Measurements from ENCODE around the gene PARPBP.
A peak's percentile ranks its signal among the peaks of the same experiment; 100 is the strongest.
"Not testable (repeated sequence)": the region's sequence is repeated elsewhere in the genome, so short reads cannot be mapped to it uniquely, and the experiment has no call there.

The PARPBP gene

DNA sequence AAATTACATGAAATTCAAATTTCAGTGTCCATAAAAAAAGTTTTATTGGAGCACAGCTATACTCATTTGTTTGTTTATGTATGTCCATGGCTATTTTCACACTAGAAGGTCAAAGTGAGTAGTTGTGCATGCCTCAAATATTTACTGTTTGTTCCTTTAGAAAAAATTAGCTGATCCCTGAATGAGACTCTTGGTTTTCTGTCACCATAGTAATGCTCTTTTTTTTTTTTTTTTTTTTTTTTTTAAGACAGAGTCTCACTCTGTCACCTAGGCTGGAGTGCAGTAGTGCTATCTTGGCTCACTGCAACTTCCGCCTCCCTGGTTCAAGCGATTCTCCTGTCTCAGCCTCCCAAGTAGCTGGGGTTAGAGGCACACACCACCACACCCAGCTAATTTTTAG, 1.3 kb downstream of the PARPBP start:
- H3K27ac Mint-ChIP-seq: peak overlapping the region; percentile 91
- peak overlapping the region; percentile 95 for H3K4me3 Mint-ChIP-seq
- DNase-seq, ATAC-seq, H3K9me3 Mint-ChIP-seq, H3K27me3 Mint-ChIP-seq: not testable (repeated sequence)
- H3K36me3 Mint-ChIP-seq (ENCODE audit: low read depth): peaks cover 29% of the 10 kb centered on the region
- peaks cover 25% of the 10 kb centered on the region for H3K4me1 Mint-ChIP-seq

DNA sequence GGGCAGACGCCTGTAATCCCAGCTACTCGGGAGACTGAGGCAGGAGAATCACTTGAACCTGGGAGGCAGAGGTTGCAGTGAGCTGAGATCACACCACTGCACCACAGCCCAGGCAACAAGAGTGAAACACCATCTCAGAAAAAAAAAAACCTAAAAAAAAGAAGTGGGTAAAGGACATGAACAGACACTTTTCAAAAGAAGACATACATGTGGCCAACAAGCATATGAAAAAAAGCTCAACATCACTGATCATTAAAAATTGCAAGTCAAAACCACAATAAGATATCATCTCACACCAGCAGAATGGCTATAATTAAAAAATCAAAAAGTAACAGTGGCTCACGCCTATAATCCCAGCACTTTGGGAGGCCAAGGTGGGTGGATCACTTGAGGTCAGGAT, 10.7 kb downstream of the PARPBP start:
- not testable (repeated sequence) for H3K4me3 Mint-ChIP-seq, H3K9me3 Mint-ChIP-seq, H3K27me3 Mint-ChIP-seq, H3K4me1 Mint-ChIP-seq, DNase-seq, H3K27ac Mint-ChIP-seq, ATAC-seq
- H3K36me3 Mint-ChIP-seq (ENCODE audit: low read depth): peaks cover 41% of the 10 kb centered on the region

DNA sequence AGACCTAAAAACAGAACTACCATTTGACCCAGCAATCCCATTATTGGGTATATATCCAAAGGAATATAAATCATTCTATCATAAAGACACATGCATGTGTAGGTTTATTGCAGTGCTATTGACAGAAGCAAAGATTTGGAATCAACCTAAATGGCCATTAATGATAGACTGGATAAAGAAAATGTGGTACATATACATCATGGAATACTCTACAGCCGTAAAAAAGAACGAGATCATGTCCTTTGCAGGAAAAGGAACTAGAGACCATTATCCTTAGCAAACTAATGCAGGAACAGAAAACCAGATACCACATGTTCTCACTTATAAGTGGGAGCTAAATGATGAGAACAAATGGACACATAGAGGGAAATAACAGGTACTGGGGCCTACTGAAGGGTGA, 11.5 kb downstream of the PARPBP start:
- not testable (repeated sequence) for DNase-seq, H3K4me1 Mint-ChIP-seq, H3K4me3 Mint-ChIP-seq, H3K9me3 Mint-ChIP-seq, ATAC-seq, H3K27ac Mint-ChIP-seq, H3K27me3 Mint-ChIP-seq
- H3K36me3 Mint-ChIP-seq (ENCODE audit: low read depth): peaks cover 38% of the 10 kb centered on the region

DNA sequence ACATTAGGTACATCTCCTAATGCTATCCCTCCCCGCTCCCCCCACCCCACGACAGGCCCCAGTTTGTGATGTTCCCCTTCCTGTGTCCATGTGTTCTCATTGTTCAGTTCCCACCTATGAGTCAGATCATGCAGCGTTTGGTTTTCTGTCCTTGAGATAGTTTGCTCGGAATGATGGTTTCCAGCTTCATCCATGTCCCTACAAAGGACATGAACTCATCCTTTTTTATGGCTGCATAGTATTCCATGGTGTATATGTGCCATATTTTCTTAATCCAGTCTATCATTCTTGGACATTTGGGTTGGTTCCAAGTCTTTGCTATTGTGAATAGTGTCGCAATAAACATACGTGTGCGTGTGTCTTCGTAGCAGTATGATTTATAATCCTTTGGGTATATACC, 17.6 kb downstream of the PARPBP start:
- H3K4me3 Mint-ChIP-seq, H3K27ac Mint-ChIP-seq, H3K27me3 Mint-ChIP-seq, H3K9me3 Mint-ChIP-seq, ATAC-seq, H3K4me1 Mint-ChIP-seq, DNase-seq: not testable (repeated sequence)
- peaks cover 40% of the 10 kb centered on the region for H3K36me3 Mint-ChIP-seq (ENCODE audit: low read depth)

DNA sequence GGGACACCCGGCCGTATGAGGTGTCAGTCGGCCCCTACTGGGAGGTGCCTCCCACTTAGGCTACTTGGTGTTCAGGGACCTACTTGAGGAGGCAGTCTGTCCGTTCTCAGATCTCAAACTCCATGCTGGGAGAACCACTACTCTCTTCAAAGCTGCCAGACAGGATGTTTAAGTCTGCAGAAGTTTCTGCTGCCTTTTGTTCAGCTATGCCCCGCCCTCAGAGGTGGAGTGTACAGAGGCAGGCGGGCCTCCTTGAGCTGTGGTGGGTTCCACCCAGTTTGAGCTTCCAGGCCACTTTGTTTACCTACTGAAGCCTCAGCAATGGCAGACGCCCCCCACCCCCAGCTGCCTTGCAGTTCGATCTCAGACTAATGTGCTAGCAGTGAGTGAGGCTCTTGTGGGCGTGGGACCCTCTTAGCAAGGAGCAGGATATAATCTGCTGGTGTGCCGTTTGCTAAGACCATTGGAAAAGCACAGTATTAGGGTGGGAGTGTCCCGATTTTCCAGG, 22.9 kb downstream of the PARPBP start:
- H3K36me3 Mint-ChIP-seq (ENCODE audit: low read depth): peaks cover 42% of the 10 kb centered on the region
- DNase-seq, H3K27me3 Mint-ChIP-seq, H3K4me3 Mint-ChIP-seq, H3K9me3 Mint-ChIP-seq, H3K27ac Mint-ChIP-seq, ATAC-seq, H3K4me1 Mint-ChIP-seq: not testable (repeated sequence)

DNA sequence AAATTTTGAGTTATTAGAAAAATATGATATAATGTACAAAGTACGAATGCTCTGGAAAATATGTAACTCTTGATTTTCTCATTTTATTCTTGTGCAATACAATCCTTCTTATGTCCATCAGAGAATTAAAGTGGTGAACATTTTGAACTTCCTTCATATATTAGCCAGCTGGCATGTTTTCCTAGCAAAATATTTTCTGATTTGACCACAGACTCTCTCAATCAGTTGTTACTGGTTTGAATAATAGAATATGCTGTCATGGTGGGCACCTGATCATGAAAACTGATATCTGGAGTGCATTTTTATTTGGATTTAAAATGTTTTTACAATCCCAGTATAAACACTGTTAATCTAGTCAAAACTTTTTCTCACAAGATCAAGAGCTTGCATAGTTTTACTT, 24.2 kb downstream of the PARPBP start:
- Mint-ChIP-seq H3K36me3 (ENCODE audit: low read depth) (peaks cover 32% of the 10 kb centered on the region), H3K9me3 (no peaks in the 10 kb centered on the region), H3K27me3 (no peaks in the 10 kb centered on the region), H3K27ac (no peak overlapping the region), H3K4me3 (no peak overlapping the region), H3K4me1 (peaks cover 9% of the 10 kb centered on the region)
- no peak for DNase-seq
- ATAC-seq: no peak

DNA sequence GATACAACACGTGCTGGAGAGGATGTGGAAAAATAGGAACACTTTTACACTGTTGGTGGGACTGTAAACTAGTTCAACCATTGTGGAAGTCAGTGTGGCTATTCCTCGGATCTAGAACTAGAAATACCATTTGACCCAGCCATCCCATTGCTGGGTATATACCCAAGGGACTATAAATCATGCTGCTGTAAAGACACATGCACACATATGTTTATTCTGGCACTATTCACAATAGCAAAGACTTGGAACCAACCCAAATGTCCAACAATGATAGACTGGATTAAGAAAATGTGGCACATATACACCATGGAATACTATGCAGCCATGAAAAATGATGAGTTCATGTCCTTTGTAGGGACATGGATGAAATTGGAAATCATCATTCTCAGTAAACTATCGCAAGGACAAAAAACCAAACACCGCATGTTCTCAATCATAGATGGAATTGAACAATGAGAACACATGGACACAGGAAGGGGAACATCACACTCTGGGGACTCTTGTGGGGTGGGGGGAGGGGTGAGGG, 27.1 kb downstream of the PARPBP start:
- not testable (repeated sequence) for H3K4me1 Mint-ChIP-seq, H3K9me3 Mint-ChIP-seq, H3K4me3 Mint-ChIP-seq, ATAC-seq, DNase-seq, H3K27me3 Mint-ChIP-seq, H3K27ac Mint-ChIP-seq
- H3K36me3 Mint-ChIP-seq (ENCODE audit: low read depth): peaks cover 19% of the 10 kb centered on the region

DNA sequence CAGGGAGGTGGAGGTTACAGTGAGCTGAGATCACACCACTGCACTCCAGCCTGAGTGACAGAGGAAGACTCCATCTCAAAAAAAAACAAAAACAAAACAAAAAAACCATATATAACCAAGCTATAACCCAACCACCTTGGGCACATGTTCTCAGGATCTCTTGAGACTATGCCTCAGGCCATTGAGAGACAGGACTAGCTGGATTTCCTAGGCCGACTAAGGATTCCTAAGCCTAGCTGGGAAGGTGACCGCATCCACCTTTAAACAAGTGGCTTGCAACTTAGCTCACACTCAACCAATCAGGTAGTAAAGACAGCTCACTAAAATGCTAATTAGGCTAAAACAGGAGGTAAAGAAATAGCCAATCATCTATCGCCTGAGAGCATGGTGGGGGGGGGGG, 35.2 kb downstream of the PARPBP start:
- not testable (repeated sequence) for DNase-seq; H3K27ac Mint-ChIP-seq; H3K4me1 Mint-ChIP-seq; H3K4me3 Mint-ChIP-seq; ATAC-seq; H3K9me3 Mint-ChIP-seq; H3K27me3 Mint-ChIP-seq; H3K36me3 Mint-ChIP-seq (ENCODE audit: low read depth)

DNA sequence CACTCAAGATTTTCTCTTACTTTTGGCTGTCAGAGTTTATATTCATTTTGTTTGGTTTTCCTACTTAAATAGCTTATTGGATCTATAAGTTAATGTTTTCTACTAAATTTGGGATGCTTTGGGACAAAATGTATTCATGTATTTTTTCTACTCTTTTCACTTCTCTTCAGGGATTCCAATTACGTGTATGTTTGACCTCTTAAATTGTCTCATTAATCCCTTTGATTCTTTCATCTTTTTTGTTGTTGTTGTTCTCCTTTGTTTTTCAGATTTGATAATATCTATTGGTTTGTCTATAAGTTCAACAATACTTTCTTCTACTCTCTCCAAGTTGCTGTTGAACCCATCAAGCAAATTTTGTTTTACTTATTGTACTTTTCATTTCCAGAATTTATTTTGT, 43.4 kb downstream of the PARPBP start:
- Mint-ChIP-seq H3K9me3 (no peaks in the 10 kb centered on the region), H3K4me3 (no peak overlapping the region), H3K27me3 (no peaks in the 10 kb centered on the region), H3K27ac (no peak overlapping the region), H3K36me3 (ENCODE audit: low read depth) (peaks cover 5% of the 10 kb centered on the region), H3K4me1 (peaks cover 11% of the 10 kb centered on the region)
- DNase-seq (no peak), ATAC-seq (no peak)

DNA sequence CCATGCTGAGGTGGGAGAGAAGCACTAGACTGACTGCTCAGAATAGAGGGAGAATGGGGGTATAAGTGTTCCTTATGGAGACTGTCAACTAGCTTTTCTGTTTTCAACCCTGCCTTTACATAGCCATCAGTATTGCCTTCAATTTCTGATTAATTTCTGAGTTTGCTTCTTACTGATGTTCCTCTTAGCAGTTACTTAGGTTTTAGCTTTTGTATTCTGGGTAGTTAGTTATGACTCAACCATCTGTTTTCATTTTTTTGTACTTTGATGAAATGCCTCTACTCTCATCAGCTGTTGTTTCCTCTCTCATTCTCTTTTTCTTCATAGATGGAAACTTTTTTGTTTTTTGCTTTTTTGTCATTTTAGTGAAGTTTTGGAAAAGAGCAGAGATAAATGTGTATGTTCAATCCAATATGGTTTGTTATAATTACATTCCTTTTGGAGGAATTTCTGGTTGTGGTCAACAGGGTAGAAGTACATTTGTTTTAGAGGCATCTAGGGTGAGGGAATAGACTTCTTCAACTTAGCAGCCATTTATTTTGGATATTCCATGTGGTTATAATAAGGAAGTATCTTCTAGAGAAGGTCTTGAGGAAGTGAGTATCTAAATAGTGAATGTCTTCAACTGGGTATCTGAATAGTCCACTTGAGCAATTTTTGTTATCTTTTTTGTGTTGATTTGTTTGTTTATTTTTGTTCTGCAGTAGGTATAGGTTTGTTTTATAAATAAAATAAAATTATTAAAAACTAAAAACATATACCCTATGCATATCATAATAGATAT, 48.0 kb downstream of the PARPBP start:
- no peak for DNase-seq
- ATAC-seq: peak; percentile 52
- H3K4me1 Mint-ChIP-seq: peaks cover 20% of the 10 kb centered on the region
- H3K36me3 Mint-ChIP-seq (ENCODE audit: low read depth): peaks cover 6% of the 10 kb centered on the region
- no peaks in the 10 kb centered on the region for H3K27me3 Mint-ChIP-seq
- H3K27ac Mint-ChIP-seq: peak overlapping the region; percentile 14
- H3K4me3 Mint-ChIP-seq: no peak overlapping the region
- no peaks in the 10 kb centered on the region for H3K9me3 Mint-ChIP-seq

DNA sequence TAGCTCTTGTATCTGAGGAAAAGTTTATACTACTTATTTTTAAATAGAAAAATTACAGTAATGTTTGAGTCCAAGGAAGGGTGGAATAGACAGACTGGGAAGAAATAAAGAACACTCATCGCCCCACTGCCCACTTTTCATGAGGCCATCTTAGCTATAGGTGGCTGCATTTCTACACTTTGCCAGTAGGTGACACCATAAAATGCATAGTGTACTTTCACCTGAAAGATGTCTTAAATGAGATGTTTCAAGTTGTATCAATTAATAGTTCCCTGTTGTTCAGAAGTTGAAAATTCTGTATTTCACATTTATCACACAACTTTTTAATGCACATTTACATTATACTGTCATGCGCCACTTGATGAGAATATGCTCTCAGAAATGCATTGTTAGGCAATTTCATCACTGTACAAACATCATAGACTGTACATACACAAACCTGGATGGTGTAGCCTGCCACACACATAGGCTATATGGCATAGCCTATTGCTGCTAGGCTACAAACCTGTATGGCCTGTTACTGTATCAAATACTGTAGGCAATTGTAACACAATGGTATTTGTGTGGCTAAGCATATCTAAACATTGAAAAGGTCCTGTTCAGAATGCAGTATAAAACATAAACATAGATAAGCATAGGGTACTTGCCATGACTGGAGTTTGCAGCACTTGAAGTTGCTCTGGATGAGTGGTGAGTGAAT, 50.1 kb downstream of the PARPBP start:
- peaks cover 20% of the 10 kb centered on the region for H3K4me1 Mint-ChIP-seq
- no peaks in the 10 kb centered on the region for H3K9me3 Mint-ChIP-seq
- H3K27ac Mint-ChIP-seq: no peak overlapping the region
- DNase-seq (no peak), ATAC-seq (peak; percentile 49)
- no peak overlapping the region for H3K4me3 Mint-ChIP-seq
- peaks cover 8% of the 10 kb centered on the region for H3K36me3 Mint-ChIP-seq (ENCODE audit: low read depth)
- no peaks in the 10 kb centered on the region for H3K27me3 Mint-ChIP-seq

DNA sequence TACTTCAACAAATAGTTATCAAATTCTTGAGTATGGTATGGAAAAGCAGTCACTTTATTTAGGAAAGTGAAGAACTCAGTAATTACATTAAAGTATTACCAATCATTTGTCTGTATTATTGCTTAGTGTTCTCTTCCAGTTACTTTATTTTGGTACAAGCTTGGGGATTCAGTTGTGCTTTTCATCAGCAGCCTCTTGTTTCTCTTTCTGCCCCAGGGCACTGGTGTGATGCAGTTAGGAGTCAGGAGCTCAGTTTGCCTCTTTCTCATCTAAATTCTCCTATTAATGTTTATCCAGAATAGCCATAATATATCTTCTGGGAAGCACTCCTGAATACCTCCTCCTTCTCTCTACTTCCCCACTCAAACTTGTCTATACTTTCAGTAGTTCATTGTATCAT, 52.0 kb downstream of the PARPBP start:
- DNase-seq: no peak
- no peak overlapping the region for H3K4me3 Mint-ChIP-seq

DNA sequence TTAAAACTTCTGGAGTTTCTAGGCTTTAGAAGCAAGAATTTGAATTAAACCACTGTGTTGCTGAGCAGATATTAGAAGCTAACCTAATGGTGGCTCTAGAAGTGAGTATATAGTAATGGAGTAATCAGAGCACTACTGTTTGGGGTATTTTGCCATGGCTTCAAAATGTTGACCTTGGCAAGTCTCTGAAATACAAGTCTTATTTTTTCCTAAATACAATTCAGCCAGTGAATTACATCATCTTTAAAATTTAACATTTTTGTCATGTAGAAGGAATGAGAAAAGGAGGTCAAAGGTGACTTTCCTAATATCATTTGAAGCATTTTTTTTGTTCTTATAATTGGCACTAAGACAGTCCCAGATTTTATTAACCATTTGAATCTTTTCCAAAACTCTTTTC, 52.5 kb downstream of the PARPBP start:
- H3K27me3 Mint-ChIP-seq: no peaks in the 10 kb centered on the region
- no peak for DNase-seq
- peaks cover 6% of the 10 kb centered on the region for H3K36me3 Mint-ChIP-seq (ENCODE audit: low read depth)
- H3K9me3 Mint-ChIP-seq: no peaks in the 10 kb centered on the region
- H3K4me3 Mint-ChIP-seq: no peak overlapping the region
- H3K4me1 Mint-ChIP-seq: peaks cover 17% of the 10 kb centered on the region
- ATAC-seq: no peak
- H3K27ac Mint-ChIP-seq: no peak overlapping the region

More for the DNA sequence above, 52.0 kb downstream of the PARPBP start:
- Mint-ChIP-seq H3K9me3 (no peaks in the 10 kb centered on the region), H3K36me3 (ENCODE audit: low read depth) (peaks cover 6% of the 10 kb centered on the region), H3K27me3 (no peaks in the 10 kb centered on the region), H3K27ac (no peak overlapping the region), H3K4me1 (peaks cover 20% of the 10 kb centered on the region)
- no peak for ATAC-seq

DNA sequence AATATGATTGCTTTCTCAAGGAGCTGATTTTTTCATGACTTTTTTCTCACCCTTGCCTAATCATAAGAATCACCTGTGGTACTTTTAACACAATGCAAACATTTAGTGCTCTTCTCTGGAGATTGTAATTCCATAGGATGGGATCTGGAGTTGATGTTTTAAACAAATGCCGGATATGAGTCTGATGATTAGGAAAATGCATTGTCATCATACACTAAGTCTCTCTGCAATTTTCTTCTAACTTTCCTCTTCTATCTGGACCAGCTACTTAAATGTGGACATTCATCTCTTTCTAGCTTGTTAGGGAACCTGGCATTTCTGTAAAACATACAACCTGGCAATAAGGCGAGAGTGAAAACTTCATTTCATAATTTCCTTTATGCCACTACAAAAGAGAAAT, 54.1 kb downstream of the PARPBP start:
- H3K9me3 Mint-ChIP-seq: no peaks in the 10 kb centered on the region
- ATAC-seq (no peak), DNase-seq (no peak)
- H3K27me3 Mint-ChIP-seq: no peaks in the 10 kb centered on the region
- H3K27ac Mint-ChIP-seq: no peak overlapping the region
- peaks cover 5% of the 10 kb centered on the region for H3K4me1 Mint-ChIP-seq
- peaks cover 3% of the 10 kb centered on the region for H3K36me3 Mint-ChIP-seq (ENCODE audit: low read depth)
- H3K4me3 Mint-ChIP-seq: no peak overlapping the region

DNA sequence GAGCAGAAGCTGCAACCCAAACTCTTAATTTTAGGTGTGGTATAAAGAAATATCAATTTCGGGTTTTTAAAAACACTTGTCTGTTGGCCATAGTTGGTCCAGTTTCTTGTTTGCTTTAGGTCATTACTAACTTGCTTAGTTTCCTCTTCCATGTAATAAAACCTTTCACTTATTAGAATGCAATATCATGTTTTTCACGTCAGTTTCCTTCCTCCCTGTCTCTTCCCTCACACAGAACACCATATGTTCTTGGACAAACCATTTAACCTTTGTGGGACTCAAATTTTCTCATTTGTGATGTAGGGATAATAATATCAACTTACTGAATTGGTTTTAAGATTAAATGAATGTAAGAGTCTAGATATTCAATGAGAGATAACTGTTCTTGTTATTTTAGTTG, 54.8 kb downstream of the PARPBP start:
- H3K36me3 Mint-ChIP-seq (ENCODE audit: low read depth): peaks cover 2% of the 10 kb centered on the region
- no peak overlapping the region for H3K27ac Mint-ChIP-seq
- no peaks in the 10 kb centered on the region for H3K27me3 Mint-ChIP-seq
- no peak overlapping the region for H3K4me3 Mint-ChIP-seq
- ATAC-seq (no peak), DNase-seq (no peak)
- no peaks in the 10 kb centered on the region for H3K9me3 Mint-ChIP-seq
- H3K4me1 Mint-ChIP-seq: no peaks in the 10 kb centered on the region
